CD4-positive, alpha-beta T cell (primary cell): ENCODE data around the gene CD44. TPM values are rescaled to one million over a fixed set of nuclear protein-coding genes. Genes with fewer than 3 reads are reported as not detected.

ENCODE experiments used
- ATAC-seq: fragments of 200-7000 bp; cut with Tn5 transposase; one replicate; pipeline ENCODE4 v1.10.0; 2022; ENCODE audit warnings: mild to moderate bottlenecking; ENCODE audit not compliant: poor library complexity
- CTCF ChIA-PET: fragments of 350-600 bp; sonication (Branson Sonifier 250); formaldehyde crosslinking; loops from one replicate; lab custom pipeline; 2021; ENCODE audit warnings: antibody characterized with exemption, inconsistent platforms; lab: Charles Lee
- POLR2A ChIA-PET: fragments of 350-600 bp; sonication (Branson Sonifier 250); formaldehyde crosslinking; loops from one replicate; lab custom pipeline; 2021; ENCODE audit warnings: antibody characterized with exemption, inconsistent platforms; lab: Charles Lee
- DNase-seq, 14 experiments: peaks; one replicate each; pipeline ENCODE4 v3.0.0-alpha.2; 2013 to 2020; ENCODE audit warnings: mixed read lengths in 2 of 14
- H3K27ac ChIP-seq, 2 donors: one replicate each; pipeline versions ENCODE4 v1.5.1 to v1.7.0; 2013; ENCODE audit warnings: low read length in 2 of 2, low read depth in 1 of 2, mild to moderate bottlenecking in 1 of 2
- H3K27me3 ChIP-seq, 2 experiments: 1 replicate in 1 of 2; 2 replicates in 1 of 2; pipeline versions ENCODE4 v1.6.1 to v1.7.0; 2013; ENCODE audit warnings: low read length in 2 of 2, control low read depth in 1 of 2, mild to moderate bottlenecking in 1 of 2, moderate library complexity in 1 of 2; ENCODE audit not compliant: insufficient read depth in 2 of 2, control insufficient read depth in 1 of 2
- H3K36me3 ChIP-seq: one replicate; pipeline ENCODE4 v1.6.1; 2013; ENCODE audit warnings: low read length, control low read depth; ENCODE audit not compliant: insufficient read depth
- H3K4me1 ChIP-seq: one replicate; pipeline ENCODE4 v1.6.1; 2013; ENCODE audit warnings: low read length, control low read depth; ENCODE audit not compliant: insufficient read depth
- H3K4me3 ChIP-seq: one replicate; pipeline ENCODE4 v1.5.1; 2013; ENCODE audit warnings: mild to moderate bottlenecking, low read length, moderate library complexity
- H3K9me3 ChIP-seq, 2 experiments: 1 replicate in 1 of 2; 2 replicates in 1 of 2; pipeline versions ENCODE4 v1.6.1 to v1.7.0; 2013; ENCODE audit warnings: low read length in 2 of 2, mild to moderate bottlenecking in 2 of 2, control low read depth in 1 of 2, moderate library complexity in 1 of 2; ENCODE audit not compliant: control insufficient read depth in 1 of 2, insufficient read depth in 1 of 2
- H3K27ac Mint-ChIP-seq: one replicate; pipeline ENCODE4 v1.8.0; 2020; ENCODE audit warnings: mixed read lengths
- H3K27me3 Mint-ChIP-seq: one replicate; pipeline ENCODE4 v1.8.0; 2021; ENCODE audit warnings: mixed read lengths
- H3K36me3 Mint-ChIP-seq: one replicate; pipeline ENCODE4 v1.8.0; 2021; ENCODE audit warnings: low read depth, mixed read lengths
- H3K4me1 Mint-ChIP-seq: one replicate; pipeline ENCODE4 v1.8.0; 2021; ENCODE audit warnings: low read depth, mixed read lengths
- H3K4me3 Mint-ChIP-seq: one replicate; pipeline ENCODE4 v1.8.0; 2020; ENCODE audit warnings: mild to moderate bottlenecking, mixed read lengths
- H3K9me3 Mint-ChIP-seq: one replicate; pipeline ENCODE4 v1.8.0; 2020; ENCODE audit warnings: mixed read lengths
- intact Hi-C, 2 experiments: fragments of 100-400 bp; cut with DNase I in 1 of 2; cut with micrococcal nuclease in 1 of 2; formaldehyde crosslinking; loops; one replicate each; pipeline versions ENCODE4 v1.15.1 to v1.9.0; 2023 to 2025; cut with DNase I, micrococcal nuclease
- total RNA-seq, 174 experiments: library from RNA in 2 of 174; stranded (reverse) in 2 of 174; gene quantifications; one replicate each; pipeline ENCODE4 v1.2.3 and lab custom pipeline; 2021 to 2026
- TF ChIP-seq, protein P1 (sequence below): fragments of 200-600 bp; IDR thresholded peaks from one replicate; pipeline ENCODE4 v1.8.0; 2022; ENCODE audit warnings: antibody characterized with exemption, mild to moderate bottlenecking

CD44 gene
- total RNA-seq, 2 experiments from 2014 or later = 1,283 to 1,330 TPM

DNA sequence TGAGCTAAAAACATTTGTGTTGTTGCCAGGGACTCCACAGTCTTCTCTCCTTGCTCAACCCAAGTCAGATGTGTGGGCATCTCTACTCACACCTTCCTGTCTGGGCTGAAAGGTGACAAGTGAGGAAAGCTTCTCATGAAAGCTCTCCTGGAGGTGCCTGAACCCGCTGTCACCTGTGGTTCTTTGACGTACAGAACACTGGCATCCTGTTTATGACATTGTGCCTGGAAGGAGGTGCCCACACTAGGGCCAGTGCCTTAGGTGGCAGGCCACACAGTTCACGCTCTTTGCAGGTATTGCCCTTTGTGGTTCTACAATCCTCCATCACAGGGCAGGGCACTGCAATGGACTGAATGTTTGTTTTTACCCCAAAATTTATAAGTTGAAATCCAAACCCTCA is 108.5 kb downstream of the CD44 start:
- no peaks in the 10 kb centered on the region for H3K36me3 ChIP-seq
- H3K4me3 ChIP-seq = no peak overlapping the region
- ChIA-PET POLR2A (interaction anchor here (0.7 to 2.9 kb wide), 13 partner anchors 9 to 330 kb away, joined by 3 to 44 read pairs (median 4); no protein-coding TSS in a partner anchor), CTCF (interaction anchor here (1.0 to 1.6 kb wide), 6 partner anchors 10 to 58 kb away, joined by 3 to 5 read pairs (median 3); no protein-coding TSS in a partner anchor)
- no peaks in the 10 kb centered on the region for H3K27me3 Mint-ChIP-seq
- DNase-seq (peak; percentile 52 to 95 (median 70)), ATAC-seq (peak; percentile 91)
- TF ChIP-seq, protein P1, sequence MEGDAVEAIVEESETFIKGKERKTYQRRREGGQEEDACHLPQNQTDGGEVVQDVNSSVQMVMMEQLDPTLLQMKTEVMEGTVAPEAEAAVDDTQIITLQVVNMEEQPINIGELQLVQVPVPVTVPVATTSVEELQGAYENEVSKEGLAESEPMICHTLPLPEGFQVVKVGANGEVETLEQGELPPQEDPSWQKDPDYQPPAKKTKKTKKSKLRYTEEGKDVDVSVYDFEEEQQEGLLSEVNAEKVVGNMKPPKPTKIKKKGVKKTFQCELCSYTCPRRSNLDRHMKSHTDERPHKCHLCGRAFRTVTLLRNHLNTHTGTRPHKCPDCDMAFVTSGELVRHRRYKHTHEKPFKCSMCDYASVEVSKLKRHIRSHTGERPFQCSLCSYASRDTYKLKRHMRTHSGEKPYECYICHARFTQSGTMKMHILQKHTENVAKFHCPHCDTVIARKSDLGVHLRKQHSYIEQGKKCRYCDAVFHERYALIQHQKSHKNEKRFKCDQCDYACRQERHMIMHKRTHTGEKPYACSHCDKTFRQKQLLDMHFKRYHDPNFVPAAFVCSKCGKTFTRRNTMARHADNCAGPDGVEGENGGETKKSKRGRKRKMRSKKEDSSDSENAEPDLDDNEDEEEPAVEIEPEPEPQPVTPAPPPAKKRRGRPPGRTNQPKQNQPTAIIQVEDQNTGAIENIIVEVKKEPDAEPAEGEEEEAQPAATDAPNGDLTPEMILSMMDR = no peak
- H3K9me3 Mint-ChIP-seq = peaks cover 9% of the 10 kb centered on the region
- H3K4me3 Mint-ChIP-seq = peak overlapping the region; percentile 73
- peaks cover 25% of the 10 kb centered on the region for H3K36me3 Mint-ChIP-seq
- H3K4me1 ChIP-seq = peaks cover 52% of the 10 kb centered on the region
- H3K9me3 ChIP-seq = peaks cover 0 to 5% of the 10 kb centered on the region in 2 experiments
- H3K4me1 Mint-ChIP-seq = peaks cover 54% of the 10 kb centered on the region
- peak overlapping the region; percentile 97 for H3K27ac Mint-ChIP-seq
- H3K27me3 ChIP-seq = no peaks in the 10 kb centered on the region
- peak overlapping the region; percentile 53 to 62 for H3K27ac ChIP-seq
- intact Hi-C loops = loop anchor here in 1 of 2 experiments (1.0 to 5.0 kb wide), 2 partner anchors 11 to 45 kb away; no protein-coding TSS in a partner anchor

DNA sequence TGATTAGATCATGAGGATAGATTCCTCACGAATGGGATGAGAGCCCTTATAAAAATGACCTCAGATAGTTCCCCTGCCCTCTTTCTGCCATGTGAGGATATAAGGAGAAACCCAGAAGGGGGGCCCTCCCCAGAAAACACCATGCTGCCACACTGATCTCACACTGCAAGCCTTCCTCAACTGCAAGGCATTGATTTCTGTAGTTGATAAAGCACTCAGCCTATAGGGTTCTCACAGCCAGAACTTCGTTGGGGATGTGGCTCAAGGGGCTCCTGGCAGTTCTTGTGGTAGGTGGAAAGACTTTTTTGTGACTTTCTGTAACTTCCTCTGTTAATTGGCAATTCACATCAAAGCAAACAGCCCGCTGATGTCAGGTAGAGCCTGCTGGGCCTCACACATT is 108.9 kb downstream of the CD44 start:
- H3K4me1 Mint-ChIP-seq = peaks cover 50% of the 10 kb centered on the region
- Histone ChIP-seq H3K27me3 (no peaks in the 10 kb centered on the region), H3K4me3 (no peak overlapping the region), H3K9me3 (peaks cover 0 to 5% of the 10 kb centered on the region in 2 experiments), H3K27ac (peak overlapping the region; percentile 53 to 62), H3K36me3 (no peaks in the 10 kb centered on the region), H3K4me1 (peaks cover 51% of the 10 kb centered on the region)
- H3K27me3 Mint-ChIP-seq = no peaks in the 10 kb centered on the region
- POLR2A ChIA-PET = interaction anchor here (0.9 to 2.9 kb wide), 7 partner anchors 9 to 169 kb away, joined by 3 to 44 read pairs (median 6); no protein-coding TSS in a partner anchor
- peak overlapping the region; percentile 73 for H3K4me3 Mint-ChIP-seq
- CTCF ChIA-PET = interaction anchor here (1.0 to 1.2 kb wide), 3 partner anchors 17 to 58 kb away, joined by 3 to 5 read pairs (median 3); no protein-coding TSS in a partner anchor
- H3K27ac Mint-ChIP-seq = peak overlapping the region; percentile 97
- H3K9me3 Mint-ChIP-seq = peaks cover 9% of the 10 kb centered on the region
- H3K36me3 Mint-ChIP-seq = peaks cover 25% of the 10 kb centered on the region
- DNase-seq = peak in 10 of 14 experiments; percentile 8 to 80 (median 30)
- TF ChIP-seq, protein P1 = no peak
- intact Hi-C loops = loop anchor here in 1 of 2 experiments (1.0 to 5.0 kb wide), 2 partner anchors 12 to 46 kb away; no protein-coding TSS in a partner anchor
- ATAC-seq = peak; percentile 39

DNA sequence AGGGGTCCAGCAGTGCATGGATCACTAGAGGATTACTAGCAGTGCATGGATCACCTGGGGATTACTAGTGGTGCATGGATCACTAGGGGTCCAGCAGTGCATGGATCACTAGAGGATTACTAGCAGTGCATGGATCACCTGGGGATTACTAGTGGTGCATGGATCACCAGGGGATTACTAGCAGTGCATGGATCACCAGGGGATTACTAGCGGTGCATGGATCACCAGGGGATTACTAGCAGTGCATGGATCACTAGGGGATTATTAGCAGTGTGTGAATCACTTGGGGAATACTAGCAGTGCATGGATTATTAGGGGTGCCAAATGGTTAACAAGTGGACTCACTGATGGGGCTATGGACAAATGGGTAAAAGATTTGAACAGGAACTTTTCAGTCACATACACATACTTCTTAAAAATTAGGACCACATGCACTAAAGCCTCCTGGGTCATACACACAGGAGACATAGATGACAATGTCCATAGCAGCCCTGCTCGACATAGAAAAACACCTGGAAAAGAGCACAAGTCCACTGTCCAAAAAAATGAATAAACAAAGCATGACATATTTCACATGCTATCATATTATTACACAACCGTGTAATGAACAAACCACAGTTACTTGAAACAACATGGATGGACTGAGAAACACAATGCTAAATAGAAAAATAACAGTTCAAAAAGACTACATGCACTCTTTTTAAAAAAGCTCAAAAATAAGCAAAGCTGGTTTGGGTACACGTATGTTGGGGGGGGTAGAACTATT is 109.8 kb downstream of the CD44 start:
- Mint-ChIP-seq H3K4me3 (no peak overlapping the region), H3K27ac (peak overlapping the region; percentile 97), H3K4me1 (peaks cover 41% of the 10 kb centered on the region), H3K36me3 (peaks cover 25% of the 10 kb centered on the region), H3K27me3 (no peaks in the 10 kb centered on the region), H3K9me3 (peaks cover 7% of the 10 kb centered on the region)
- DNase-seq (peak in 1 of 14 experiments; percentile 27), ATAC-seq (no peak)
- Histone ChIP-seq H3K27me3 (no peaks in the 10 kb centered on the region), H3K27ac (peak overlapping the region; percentile 53 to 62), H3K9me3 (peaks cover 0 to 5% of the 10 kb centered on the region in 2 experiments), H3K36me3 (no peaks in the 10 kb centered on the region), H3K4me1 (peaks cover 42% of the 10 kb centered on the region), H3K4me3 (no peak overlapping the region)
- intact Hi-C loops = loop anchor here in 1 of 2 experiments (5.0 kb wide), 1 partner anchor 46 kb away; no protein-coding TSS in a partner anchor
- POLR2A ChIA-PET = no interaction called here
- TF ChIP-seq, protein P1 = no peak
- CTCF ChIA-PET = no interaction called here
